ENCODE results near the gene TMEM92.

DNA sequence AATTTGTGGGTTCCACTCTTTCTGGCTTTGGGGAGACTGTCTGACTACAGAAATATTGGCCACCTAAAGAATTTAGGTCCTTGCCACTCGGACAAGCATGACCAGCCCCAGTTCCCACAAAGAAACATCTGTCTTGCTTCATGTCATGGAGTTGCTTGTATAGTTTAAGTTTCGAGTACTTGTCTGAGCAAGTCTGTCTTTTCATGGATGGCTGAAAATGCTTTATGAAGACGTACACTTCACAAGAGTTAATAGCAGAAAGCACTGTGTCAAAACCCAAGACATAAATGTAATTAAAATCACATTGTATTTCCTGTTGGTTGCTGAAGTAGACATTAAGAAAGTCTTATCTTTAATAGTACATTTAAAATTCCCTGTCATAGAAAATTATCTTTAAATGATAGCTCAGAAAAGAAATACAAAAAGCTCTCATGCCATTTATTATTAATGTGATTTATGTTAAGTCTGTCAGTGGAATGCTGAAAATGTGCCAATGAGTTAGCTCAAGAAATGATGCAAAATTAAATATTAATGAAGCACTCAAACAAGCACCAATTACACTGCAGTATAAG lies 41.8 kb downstream of the TMEM92 start:
- TF ChIP-seq SMARCC2 (IDR thresholded peaks at IDR 0.05), result no peak
- TF ChIP-seq HDAC2 (CRISPR knock-in tag; IDR thresholded peaks at IDR 0.05), result no peak
- no peak for TF ChIP-seq EED (CRISPR knock-in tag; IDR thresholded peaks at IDR 0.05)
- TF ChIP-seq, protein P1, sequence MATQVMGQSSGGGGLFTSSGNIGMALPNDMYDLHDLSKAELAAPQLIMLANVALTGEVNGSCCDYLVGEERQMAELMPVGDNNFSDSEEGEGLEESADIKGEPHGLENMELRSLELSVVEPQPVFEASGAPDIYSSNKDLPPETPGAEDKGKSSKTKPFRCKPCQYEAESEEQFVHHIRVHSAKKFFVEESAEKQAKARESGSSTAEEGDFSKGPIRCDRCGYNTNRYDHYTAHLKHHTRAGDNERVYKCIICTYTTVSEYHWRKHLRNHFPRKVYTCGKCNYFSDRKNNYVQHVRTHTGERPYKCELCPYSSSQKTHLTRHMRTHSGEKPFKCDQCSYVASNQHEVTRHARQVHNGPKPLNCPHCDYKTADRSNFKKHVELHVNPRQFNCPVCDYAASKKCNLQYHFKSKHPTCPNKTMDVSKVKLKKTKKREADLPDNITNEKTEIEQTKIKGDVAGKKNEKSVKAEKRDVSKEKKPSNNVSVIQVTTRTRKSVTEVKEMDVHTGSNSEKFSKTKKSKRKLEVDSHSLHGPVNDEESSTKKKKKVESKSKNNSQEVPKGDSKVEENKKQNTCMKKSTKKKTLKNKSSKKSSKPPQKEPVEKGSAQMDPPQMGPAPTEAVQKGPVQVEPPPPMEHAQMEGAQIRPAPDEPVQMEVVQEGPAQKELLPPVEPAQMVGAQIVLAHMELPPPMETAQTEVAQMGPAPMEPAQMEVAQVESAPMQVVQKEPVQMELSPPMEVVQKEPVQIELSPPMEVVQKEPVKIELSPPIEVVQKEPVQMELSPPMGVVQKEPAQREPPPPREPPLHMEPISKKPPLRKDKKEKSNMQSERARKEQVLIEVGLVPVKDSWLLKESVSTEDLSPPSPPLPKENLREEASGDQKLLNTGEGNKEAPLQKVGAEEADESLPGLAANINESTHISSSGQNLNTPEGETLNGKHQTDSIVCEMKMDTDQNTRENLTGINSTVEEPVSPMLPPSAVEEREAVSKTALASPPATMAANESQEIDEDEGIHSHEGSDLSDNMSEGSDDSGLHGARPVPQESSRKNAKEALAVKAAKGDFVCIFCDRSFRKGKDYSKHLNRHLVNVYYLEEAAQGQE (IDR thresholded peaks at IDR 0.05; ENCODE audit: borderline replicate concordance in 1 of 2, low read depth in 1 of 2, low read length in 2 of 2), result no peak
- TF ChIP-seq, protein P2, sequence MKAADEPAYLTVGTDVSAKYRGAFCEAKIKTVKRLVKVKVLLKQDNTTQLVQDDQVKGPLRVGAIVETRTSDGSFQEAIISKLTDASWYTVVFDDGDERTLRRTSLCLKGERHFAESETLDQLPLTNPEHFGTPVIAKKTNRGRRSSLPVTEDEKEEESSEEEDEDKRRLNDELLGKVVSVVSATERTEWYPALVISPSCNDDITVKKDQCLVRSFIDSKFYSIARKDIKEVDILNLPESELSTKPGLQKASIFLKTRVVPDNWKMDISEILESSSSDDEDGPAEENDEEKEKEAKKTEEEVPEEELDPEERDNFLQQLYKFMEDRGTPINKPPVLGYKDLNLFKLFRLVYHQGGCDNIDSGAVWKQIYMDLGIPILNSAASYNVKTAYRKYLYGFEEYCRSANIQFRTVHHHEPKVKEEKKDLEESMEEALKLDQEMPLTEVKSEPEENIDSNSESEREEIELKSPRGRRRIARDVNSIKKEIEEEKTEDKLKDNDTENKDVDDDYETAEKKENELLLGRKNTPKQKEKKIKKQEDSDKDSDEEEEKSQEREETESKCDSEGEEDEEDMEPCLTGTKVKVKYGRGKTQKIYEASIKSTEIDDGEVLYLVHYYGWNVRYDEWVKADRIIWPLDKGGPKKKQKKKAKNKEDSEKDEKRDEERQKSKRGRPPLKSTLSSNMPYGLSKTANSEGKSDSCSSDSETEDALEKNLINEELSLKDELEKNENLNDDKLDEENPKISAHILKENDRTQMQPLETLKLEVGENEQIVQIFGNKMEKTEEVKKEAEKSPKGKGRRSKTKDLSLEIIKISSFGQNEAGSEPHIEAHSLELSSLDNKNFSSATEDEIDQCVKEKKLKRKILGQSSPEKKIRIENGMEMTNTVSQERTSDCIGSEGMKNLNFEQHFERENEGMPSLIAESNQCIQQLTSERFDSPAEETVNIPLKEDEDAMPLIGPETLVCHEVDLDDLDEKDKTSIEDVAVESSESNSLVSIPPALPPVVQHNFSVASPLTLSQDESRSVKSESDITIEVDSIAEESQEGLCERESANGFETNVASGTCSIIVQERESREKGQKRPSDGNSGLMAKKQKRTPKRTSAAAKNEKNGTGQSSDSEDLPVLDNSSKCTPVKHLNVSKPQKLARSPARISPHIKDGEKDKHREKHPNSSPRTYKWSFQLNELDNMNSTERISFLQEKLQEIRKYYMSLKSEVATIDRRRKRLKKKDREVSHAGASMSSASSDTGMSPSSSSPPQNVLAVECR (CRISPR knock-in tag; IDR thresholded peaks at IDR 0.05; ENCODE audit: borderline replicate concordance), result no peak
- no peak for TF ChIP-seq ZNF577 (CRISPR knock-in tag; IDR thresholded peaks at IDR 0.05; ENCODE audit: borderline replicate concordance, low read depth)
- TF ChIP-seq, protein P3, sequence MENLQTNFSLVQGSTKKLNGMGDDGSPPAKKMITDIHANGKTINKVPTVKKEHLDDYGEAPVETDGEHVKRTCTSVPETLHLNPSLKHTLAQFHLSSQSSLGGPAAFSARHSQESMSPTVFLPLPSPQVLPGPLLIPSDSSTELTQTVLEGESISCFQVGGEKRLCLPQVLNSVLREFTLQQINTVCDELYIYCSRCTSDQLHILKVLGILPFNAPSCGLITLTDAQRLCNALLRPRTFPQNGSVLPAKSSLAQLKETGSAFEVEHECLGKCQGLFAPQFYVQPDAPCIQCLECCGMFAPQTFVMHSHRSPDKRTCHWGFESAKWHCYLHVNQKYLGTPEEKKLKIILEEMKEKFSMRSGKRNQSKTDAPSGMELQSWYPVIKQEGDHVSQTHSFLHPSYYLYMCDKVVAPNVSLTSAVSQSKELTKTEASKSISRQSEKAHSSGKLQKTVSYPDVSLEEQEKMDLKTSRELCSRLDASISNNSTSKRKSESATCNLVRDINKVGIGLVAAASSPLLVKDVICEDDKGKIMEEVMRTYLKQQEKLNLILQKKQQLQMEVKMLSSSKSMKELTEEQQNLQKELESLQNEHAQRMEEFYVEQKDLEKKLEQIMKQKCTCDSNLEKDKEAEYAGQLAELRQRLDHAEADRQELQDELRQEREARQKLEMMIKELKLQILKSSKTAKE (CRISPR knock-in tag; IDR thresholded peaks at IDR 0.05; ENCODE audit: borderline replicate concordance), result no peak
- no peak for TF ChIP-seq CTCF (CRISPR knock-in tag; IDR thresholded peaks at IDR 0.05)
- TF ChIP-seq HDAC1 (CRISPR knock-in tag; IDR thresholded peaks at IDR 0.05), result no peak
- no peak for TF ChIP-seq HINFP (CRISPR knock-in tag; IDR thresholded peaks at IDR 0.05; ENCODE audit: low read depth)
- no peak for TF ChIP-seq ZNF331 (CRISPR knock-in tag; IDR thresholded peaks at IDR 0.05)
- TF ChIP-seq RBM39 (IDR thresholded peaks at IDR 0.05; ENCODE audit: low read depth, low read length, poor library complexity, severe bottlenecking), result no peak
- TF ChIP-seq ZNF543 (CRISPR knock-in tag; IDR thresholded peaks at IDR 0.05), result no peak
